GM23248 (cell line): ENCODE measurements around the gene PCGF2.

Experiments
- EZH2 ChIP-seq: fragments of 200-600 bp; sonication (generic); IDR thresholded peaks from 2 replicates; pipeline ENCODE4 v1.6.1; 2018; ENCODE audit warnings: antibody characterized with exemption, mild to moderate bottlenecking; ENCODE audit not compliant: insufficient read depth, poor library complexity, severe bottlenecking
- EZH2phosphoT487 ChIP-seq: fragments of 200-600 bp; sonication (generic); IDR thresholded peaks from 2 replicates; pipeline ENCODE4 v1.6.1; 2018; ENCODE audit warnings: antibody characterized with exemption, moderate library complexity, mild to moderate bottlenecking, low read depth; ENCODE audit not compliant: insufficient read depth

DNA sequence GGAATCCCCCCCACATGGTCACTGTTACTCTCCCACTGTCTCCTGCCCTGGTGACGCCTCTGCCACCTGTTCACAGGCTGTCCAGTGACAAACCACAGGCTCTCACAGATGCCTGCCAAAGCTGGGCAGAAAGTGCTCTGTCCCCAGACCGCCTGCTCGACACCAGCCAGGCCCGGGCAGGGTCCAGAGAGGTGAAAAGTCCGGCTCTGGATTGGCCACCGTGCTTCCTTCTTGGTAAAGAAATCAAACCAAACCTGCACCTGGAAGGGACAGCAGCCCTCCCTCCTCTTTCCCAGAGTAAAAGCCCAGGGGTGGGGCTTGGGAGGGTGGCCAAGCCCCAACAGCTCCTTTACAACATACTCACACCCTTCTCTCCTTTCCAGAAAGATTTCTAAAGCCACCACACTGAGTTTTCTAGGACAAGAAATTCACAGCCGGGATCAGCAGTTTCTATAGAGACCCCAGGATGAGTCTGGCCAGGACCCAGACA lies 6.2 kb downstream of the PCGF2 start:
- TF ChIP-seq EZH2 (no peak), EZH2phosphoT487 (no peak)
